B cell (primary cell): ENCODE measurements around the gene CHST13.

ENCODE experiments used
- CTCF ChIP-seq: fragments of 200-600 bp; IDR thresholded peaks from one replicate; pipeline ENCODE4 v1.8.0; 2022; ENCODE audit warnings: antibody characterized with exemption, mild to moderate bottlenecking
- EZH2 ChIP-seq: IDR thresholded peaks from 2 replicates; pipeline ENCODE4 v1.6.1; 2012; ENCODE audit warnings: borderline replicate concordance, low read depth, mild to moderate bottlenecking, moderate library complexity, low read length; ENCODE audit not compliant: insufficient read depth, poor library complexity, severe bottlenecking

- TF ChIP-seq EZH2 (no peak), CTCF (no peak)
These were observed 58.4 kb downstream of the CHST13 start for GRCh38 chr3:126582311-126582710.
